Measurements from ENCODE around the gene TUFT1.
A peak's percentile ranks its signal among the peaks of the same experiment; 100 is the strongest.
"Not testable (repeated sequence)": the region's sequence is repeated elsewhere in the genome, so short reads cannot be mapped to it uniquely, and the experiment has no call there.

TUFT1 gene

DNA sequence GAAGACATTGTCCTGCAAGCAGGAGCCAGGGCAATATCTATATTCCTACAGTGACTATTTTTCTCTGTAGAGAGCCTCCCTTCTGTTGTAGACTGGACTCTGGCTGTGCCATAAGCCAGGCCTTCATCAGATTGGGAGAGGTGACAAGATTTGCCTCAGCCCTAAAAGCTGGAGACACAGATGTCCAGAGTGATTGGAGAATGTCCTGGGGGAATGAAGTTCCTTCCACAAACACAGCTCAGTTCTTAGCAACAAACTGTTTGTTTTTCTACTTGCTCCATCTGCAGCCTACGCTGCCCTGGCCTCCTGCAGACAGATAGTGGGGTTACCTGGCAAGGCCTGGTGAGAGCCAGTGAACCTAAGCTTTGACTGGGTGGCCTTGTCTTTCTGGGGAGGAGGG lies 41.8 kb downstream of the TUFT1 start:
- DNase-seq = no peak

DNA sequence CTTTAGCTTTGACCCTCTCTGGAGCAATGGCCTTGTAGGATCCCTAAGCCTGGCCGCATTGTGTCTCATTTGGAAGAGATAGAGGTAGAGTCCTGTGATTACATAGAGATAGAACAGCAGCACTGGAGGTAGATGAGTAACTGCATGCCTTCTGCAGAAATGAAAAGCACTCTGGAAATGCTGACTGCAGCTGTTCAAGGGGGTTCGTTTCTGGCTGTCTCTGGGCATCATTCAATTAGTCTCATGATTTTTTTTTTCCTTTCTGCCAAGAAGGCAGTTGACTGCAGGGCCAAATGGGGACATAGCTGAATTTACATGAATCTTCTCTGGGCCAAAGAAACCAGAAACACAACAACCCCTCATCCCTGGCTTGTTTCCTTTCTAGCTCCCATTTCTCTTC lies 43.7 kb downstream of the TUFT1 start:
- no peak for DNase-seq

DNA sequence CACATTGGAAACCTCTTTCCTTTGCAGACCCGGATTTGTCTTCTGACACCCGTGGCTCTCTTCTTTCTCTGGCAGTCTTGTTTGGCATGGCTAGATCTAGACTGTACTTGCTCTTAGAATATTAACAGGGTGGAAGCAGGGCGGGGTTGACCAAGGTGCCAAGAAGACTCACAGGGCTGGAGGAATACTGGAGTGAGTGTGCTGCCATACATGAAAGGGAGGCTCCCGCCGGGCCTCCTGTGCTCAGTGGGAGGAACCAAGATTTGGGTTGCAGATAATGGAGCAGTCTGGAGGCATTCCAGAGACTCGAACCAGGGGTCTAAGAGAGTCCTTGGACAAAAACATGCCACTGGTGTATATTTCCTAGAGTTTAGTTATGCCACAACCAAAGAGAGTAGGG lies 44.2 kb downstream of the TUFT1 start:
- no peak for DNase-seq

DNA sequence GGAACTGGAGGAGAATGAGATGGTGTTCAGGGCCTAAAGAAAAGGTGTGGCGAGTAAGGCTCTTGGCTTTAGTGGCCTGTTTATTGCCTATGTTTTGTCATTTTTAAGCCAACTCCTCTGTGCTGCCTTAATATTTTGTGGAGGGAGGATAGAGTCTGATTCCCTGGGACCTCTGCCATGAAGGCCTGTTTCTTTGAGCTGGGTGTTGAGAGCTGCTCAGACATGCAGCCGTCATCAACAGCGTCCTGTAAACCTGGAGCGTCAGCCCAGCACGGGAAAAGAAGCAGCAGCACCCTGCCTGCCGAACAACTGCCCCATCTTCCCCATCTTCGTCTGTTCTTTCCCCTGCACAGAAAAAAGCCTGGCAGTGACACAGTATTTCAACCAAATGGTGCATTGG lies 44.7 kb downstream of the TUFT1 start:
- DNase-seq = no peak

DNA sequence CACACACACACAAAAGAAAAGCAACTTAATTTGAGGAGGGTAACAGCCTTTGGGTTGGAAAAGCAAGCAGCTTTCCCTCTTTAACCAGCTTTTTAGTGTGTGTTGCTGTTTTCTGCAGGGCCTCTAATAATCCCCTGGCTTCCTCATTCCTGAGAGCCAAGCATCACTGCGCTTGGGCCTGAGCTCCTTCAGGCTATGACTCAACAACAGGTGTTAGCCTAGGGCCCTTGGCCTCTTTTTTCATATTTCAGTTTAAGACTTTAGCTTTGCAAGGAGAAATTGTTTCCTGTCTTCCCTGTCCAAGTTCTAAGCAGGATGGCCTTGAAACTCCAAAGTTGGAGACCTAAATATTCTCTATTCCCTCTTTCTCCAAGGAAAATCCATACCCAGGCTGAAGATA lies 45.5 kb downstream of the TUFT1 start:
- DNase-seq = no peak

DNA sequence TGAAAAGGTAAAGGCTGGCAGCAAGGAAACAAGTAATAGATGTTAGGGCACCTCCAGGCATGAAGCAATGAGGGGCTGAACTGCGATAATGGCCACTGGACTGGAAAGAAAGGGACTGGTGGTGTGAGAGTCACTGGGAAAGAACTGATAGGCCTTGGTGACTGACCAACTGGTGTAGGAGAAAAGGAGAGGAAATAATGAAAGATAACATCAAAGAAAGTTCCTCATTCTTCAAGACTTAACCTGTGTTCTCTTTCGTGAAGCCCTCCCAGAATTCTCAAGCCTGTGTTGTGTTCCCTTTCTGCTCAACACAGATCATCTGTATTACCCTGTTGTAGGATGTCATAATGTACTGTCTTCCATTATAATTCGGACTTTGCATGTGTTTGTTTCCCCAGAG lies 50.9 kb downstream of the TUFT1 start:
- no peak for DNase-seq

DNA sequence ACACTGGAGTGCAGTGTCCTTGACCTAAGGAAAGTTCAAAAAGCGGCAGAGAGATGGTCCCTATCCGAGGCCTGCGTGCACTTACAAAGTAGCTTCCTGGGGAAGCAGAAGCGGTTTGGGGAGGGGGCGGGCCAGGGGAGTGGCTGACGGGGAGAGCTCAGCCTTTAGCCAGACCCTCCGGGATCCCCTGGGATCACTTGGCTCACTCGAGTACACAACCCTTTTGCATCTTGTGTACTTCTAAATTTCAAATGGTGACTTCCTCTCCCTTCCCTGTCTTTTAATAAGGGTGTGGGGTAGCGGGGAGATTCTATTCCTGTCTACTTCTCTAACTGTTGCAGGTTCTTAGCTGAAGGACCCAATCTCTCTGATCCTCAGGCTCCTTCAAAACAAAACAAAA lies 53.6 kb downstream of the TUFT1 start:
- no peak for DNase-seq

DNA sequence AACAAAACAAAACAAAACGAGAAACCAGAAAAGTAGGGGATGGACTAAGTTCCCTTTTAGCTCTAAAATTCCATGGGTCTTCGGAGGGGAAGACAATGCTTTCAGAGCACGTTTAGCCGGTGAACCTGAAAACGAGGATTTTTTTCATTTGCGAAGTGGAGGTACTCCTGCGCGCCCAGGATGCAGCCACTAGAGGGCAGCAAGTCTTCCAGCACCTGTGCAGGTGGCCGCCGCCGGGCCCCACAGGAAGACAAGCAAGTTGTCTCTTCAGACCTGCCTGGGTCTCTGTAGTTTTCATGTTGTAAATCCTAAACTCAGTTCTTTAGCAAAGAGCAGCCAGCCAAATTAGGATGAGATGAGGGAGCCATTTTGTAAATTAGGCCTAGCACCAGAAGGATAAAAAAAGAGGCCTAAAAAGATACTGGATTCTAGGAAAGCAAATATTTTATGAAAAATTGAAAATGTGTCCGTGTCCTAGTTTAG lies 54.1 kb downstream of the TUFT1 start:
- DNase-seq = peak; percentile 86

DNA sequence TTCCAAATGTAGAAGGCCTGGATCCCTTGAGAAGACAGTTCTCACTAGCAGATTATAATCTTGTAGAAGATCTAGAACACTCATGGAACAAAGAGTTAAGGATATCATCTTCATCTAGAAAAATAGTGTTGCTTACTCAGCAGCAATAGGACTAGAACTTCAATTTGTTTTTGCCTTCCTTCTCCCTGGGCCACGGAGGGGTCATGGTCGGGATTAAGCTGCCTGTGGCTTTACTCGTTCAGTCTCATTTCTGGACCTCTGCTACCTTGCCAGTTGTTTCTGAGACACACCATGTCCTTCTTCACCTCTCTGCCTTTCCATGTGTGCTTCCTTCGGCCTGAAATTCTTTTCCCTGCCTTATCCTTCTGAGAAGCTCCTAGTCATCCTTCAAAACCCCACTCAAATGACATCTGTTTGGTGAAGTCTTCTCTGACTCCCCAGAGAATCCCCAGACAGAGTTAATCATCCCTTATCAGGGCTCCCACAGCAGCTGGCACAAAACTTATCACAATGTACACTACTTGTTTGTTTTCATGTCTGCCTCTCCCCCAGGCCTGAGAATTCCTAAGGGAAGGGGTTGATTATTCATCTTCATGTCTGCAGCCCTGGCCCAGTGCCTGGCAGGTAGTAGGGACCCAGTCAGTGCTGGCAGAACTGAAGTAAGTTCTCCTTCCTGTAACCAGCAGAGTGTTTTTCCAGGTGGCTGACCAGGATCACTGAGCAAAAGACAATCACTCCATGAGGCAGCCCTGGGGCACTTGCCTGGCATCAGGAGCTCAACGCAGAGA lies 56.3 kb downstream of the TUFT1 start:
- DNase-seq = no peak

DNA sequence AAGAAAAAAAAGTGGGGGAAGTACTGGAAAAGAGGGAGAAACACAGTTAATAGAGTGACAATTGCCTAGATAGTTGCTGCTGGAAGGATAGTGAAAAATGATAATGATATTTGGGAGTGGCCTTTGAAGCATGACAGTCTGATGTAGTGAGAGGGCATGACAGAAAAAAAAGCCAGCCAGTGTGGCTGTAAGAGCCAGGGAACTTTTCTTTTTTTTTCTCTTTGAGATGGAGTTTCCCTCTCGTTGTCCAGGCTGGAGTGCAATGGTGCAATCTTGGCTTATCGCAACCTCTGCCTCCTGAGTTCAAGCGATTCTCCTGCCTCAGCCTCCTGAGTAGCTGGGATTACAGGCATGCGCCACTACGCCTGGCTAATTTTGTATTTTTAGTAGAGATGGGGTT lies 62.4 kb downstream of the TUFT1 start:
- not testable (repeated sequence) for DNase-seq

DNA sequence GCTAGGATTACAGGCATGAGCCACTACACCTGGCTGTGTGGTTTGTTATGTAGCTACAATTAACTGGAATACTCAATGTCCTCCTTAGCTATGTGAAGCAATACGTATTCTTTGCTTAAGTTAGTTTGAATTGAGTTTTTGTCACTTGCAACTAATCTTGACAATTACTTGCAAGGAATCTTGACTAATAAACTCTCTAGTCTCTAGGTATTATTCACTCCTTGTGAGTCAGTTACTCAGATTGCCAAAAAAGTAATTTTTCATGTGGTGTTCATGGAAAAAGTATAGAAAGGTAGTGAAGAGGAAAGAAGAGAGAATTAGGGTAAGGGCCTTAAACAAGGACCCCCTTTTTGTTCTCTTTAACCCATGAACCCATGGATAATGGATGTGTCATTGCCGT lies 64.2 kb downstream of the TUFT1 start:
- no peak for DNase-seq

DNA sequence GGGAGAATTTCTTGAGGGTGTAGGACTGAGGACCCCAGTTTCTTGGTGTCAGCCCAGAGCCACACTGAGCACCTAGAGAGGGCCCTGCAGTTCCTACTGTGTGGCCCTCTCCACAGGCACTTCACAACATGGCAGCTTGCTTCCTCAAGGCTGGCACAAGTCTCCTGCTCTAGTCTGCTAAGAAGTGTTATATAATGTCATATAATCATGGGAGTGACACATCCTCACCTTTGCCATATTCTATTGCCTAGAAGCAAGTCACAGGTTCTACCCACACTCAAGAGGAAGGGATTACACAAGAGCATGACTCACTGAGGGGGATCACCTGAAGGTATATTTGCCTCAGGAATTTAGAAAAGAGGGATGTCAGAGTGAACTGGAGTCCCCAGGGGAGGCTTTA lies 66.3 kb downstream of the TUFT1 start:
- DNase-seq = no peak

DNA sequence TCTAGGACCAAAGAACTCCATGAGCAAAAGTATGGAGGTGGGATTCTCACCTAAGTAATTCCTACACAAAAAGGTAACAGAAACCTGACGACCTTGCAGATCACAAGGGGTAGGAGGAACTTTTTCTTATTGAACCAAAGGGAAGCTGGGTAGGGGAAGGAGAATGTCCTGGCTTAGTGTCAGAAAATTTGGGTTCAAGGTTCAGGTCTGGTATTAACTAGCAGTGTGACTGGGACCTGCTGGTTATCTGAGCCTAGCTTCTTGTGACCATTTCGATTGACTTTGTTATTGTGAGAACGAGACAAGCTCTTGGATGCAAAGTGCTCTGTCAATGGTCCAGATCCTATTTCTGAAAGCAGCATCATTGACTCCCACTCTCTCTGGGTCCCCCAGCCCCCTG lies 66.7 kb downstream of the TUFT1 start:
- DNase-seq = no peak

DNA sequence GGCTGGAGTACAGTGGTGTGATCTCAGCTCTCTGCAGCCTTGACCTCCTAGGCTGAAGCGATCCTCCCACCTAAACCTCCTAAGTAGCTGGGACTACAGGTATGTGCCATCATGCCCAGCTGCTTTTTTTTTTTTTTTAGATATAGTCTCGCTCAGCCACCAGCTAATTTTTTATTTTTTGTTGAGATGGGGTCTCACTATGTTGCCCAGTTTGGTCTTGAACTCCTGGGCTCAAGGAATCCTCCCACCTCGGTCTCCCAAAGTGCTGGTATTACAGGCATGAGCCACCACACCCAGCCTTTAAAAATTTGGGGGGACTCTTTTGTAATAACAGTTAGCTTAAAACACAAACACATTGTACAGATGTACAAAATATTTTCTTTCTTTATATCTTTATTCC lies 70.0 kb downstream of the TUFT1 start:
- DNase-seq = no peak

DNA sequence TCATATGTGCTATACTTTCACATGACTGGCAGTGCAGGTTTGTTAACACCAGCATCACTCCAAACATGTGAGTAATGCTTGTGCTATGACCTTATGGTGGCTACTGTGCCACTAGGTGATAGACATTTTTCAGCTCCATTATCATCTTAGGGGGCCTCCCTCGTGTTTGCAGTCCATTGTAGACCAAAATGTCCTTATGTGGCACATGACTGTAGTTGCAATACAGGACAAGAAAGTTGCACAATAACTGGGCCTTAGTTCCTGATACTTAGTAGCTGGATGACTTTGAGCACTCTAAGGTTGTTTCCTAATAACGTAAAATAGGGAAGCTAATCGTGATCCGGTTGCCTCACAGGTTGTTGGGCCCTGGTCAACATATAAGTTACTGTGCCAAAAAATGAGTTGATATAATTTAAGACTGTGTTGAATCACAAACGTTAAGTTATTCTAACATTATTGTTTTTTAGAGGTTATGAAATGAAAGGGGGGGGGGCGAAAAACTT lies 71.2 kb downstream of the TUFT1 start:
- peak; percentile 5 for DNase-seq

DNA sequence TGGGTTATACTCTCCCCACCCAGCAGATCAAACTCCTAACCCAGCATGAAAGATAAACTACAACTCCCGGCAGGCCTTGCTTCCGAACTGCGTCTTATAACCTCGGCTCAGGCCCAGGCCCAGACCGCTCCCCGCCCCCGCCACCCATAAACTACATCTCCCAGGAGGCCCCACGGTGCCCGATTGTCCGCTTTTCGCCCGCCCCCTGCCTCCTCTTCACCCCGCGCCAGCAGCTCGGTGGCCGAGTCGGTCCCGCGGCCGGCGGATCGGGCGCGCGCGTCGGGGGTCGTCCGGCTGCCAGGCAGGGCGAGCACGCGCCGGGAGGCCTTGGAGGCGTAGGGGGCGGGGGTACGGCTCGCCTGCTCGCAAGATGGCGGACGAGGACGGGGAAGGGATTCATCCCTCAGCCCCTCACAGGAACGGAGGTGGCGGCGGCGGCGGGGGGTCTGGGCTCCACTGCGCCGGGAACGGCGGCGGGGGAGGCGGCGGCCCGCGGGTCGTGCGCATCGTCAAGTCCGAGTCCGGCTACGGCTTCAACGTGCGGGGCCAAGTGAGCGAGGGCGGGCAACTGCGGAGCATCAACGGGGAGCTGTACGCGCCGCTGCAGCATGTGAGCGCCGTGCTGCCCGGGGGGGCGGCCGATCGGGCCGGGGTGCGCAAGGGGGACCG lies 71.9 kb downstream of the TUFT1 start, which contains the start of gene SNX27:
Gene SNX27 (plus strand): TSS at position 219 of the 669 bp plus-strand sequence. CDS start 152 bp downstream, at position 371.
- peak; percentile 93 for DNase-seq

DNA sequence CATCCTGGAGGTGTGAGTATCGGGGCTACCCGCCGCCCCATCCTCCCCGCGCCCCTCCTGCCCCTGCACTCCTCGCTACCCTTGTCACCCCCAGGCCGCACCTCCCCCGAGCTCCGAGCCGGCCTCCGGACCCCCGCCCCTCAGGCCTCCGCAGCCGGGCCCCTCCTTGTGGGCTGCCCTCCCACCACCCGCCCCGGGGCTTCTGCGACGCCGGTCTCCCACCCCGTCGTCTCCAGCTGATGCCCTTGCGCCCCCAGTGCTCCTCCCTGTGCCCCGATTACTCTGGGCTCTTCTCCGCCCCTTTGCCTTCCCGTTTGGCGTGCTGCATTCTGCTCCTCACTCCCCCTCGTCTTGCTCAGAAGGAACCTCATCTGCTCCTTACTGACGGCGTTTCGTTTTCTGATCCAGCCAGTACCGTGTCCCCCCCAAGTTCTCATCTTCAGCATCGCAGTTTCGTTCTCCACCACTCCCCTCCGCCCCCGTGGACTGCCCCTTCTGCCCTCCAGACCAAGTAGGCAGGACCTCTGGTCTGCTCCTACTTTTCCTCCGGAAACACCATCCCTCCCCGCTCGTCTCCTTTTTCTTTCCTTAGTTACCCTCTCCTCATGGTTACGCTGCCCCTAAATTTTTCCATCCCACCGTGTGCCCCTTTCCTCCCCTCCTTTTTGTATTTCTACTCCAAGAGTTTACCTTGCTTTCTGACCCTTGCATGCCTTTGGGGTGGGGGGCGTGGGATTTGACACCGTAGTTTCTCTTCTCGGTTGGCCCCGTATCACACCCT lies 72.6 kb downstream of the TUFT1 start:
- peak; percentile 28 for DNase-seq

DNA sequence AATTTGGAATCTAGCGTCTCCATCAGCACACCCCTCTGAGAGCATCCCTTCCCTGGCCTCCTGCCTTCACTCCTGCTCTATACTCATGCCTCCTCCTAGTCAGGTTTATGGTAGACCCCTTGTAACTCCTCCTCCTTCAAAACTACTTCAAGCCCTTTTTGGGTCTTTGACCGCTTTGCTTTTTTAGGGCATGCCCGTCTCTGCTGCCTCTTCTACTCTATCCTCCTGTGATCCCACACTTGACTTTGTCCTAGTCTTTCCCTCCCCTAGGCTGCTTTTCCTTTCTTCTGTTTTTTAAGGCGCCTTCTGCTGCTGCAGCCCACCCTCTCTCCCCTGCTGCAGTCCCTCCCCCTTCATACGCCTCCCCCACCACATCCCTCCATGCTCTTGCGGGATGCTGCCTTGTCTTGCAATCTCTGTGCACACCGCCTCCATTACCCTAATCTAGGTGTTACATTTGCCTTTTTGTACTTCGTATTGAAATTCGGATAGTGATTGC lies 73.2 kb downstream of the TUFT1 start:
- peak; percentile 5 for DNase-seq

DNA sequence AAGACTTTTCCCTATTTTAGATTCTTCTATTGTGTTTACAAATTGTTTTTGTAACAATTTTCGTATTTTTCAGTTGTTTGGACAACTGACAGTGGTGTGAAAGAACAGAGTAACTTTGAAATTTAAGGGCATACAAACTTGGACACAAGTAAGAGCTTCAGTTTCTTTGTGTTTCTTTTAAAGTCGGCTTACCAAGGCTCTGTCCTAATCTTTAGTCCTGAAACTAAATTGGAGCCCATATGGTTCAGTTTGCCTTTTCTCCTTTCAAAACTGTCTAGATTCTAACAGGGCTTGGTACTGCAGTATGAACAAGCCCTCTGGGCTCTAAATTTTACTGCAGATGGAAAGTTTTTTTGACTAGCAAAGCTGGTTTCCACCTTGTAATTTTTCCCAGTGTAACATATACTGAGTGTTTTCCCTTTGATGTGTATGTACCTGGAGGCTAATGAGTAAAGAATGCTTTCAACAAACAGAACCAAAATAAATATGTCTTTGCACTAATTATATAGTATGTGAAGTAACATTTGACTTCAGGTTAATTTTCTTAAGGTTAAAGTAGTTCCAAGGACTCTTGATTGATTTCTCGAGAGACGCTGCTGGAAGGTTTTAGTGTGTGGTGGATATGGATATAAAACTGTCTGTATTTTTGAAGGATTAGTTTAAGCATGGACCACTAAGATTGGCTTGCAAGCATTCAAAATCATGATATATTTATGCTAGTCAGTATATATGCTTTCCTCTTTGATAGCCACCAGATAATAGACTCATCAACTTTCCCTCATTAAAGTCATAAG lies 75.8 kb downstream of the TUFT1 start:
- no peak for DNase-seq

DNA sequence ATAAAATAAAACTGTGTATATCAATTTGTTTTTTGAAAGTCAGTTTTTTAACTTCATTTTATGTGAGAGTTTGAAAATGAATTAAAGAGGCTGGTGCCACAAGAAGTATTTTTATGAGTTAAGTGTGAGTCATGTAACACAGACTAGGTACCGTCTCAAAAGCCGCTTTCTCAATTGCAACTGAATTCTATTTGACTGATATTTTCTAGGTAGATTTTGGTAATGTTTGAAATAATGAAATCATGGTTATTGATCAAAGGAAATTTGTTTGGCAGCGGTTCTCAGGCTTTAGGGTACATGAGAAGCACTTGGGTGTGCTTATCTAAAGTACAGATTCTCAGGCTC lies 76.4 kb downstream of the TUFT1 start:
- DNase-seq = peak; percentile 16

DNA sequence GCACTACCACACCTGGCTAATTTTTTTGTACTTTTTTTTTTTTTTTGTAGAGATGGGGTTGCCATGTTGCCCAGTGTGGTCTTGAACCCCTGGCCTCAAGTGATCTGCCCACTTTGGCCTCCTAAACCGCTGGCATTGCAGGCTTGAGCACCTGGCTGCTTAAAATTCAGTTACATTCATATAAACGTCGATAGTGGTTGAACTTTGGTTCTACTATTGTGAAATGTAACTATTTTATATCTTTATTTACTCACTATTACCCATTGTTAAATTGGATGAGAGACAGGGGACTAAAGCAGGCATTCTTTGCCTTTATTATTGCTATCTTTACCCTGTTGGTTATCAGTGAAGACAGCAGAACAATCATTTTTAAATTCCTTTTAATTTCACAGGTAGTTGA lies 77.9 kb downstream of the TUFT1 start:
- DNase-seq = no peak

DNA sequence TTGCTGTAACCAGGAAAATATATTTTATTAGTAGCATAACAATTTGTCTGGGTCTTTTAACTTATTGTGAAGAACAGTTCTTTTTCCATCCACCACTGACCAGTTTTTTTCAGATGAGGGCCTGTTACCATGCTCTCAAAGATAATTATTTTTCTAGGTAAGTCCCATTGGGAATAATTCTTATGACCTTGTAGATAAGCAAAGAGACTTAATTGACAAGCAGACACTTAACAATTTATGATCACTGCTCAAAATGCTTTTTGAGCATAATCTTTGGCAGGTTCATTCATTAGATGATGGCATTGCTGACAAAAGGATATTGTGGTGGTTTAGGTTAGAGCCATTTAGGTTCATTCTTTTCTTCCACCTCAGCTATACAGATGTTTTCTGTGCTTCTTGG lies 78.4 kb downstream of the TUFT1 start:
- no peak for DNase-seq
